HUES48 (cell line): ENCODE results near the gene CD164L2.

Experiments used
- H3K27ac ChIP-seq: one replicate; pipeline ENCODE4 v1.7.0; 2013; ENCODE audit warnings: low read depth, low read length, inconsistent platforms
- H3K27me3 ChIP-seq: 2 replicates; pipeline ENCODE4 v1.6.1; 2013; ENCODE audit warnings: mild to moderate bottlenecking, low read length; ENCODE audit not compliant: control insufficient read depth, insufficient read depth
- H3K36me3 ChIP-seq: 2 replicates; pipeline ENCODE4 v1.6.1; 2013; ENCODE audit warnings: low read length; ENCODE audit not compliant: control insufficient read depth, insufficient read depth
- H3K4me1 ChIP-seq: 2 replicates; pipeline ENCODE4 v1.6.1; 2013; ENCODE audit warnings: mild to moderate bottlenecking, low read length; ENCODE audit not compliant: control insufficient read depth, insufficient read depth
- H3K4me3 ChIP-seq: 2 replicates; pipeline ENCODE4 v1.5.1; 2013; ENCODE audit warnings: mild to moderate bottlenecking, low read depth, low read length
- H3K9ac ChIP-seq: 2 replicates; pipeline ENCODE4 v1.6.1; 2013; ENCODE audit warnings: mild to moderate bottlenecking, low read depth, low read length, moderate library complexity
- H3K9me3 ChIP-seq: 2 replicates; pipeline ENCODE4 v1.6.1; 2013; ENCODE audit warnings: low read length; ENCODE audit not compliant: control insufficient read depth, insufficient read depth

Gene CD164L2

DNA sequence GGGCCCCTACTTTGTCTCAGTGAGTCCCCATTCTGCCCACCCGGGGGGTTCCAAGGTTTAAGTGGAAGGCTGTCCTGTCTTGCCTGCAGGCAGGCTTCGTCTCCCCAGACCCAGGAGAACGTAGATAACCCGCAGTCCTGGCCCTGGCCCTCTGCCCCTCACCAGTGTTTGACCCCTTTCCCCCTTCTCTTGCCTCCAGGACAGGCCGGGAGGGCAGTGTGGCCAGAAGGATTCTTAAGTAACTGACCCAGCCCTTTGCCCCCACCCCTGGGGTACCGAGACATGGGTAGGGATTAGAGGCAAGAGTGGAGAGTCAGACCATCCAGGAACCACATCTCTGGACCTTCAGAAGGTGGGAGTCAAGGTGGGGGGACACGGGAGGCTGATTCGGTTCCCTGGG, 52.3 kb downstream of the CD164L2 start:
- Histone ChIP-seq H3K36me3 (peaks cover 49% of the 10 kb centered on the region), H3K4me3 (no peak overlapping the region), H3K9me3 (no peaks in the 10 kb centered on the region), H3K4me1 (no peaks in the 10 kb centered on the region), H3K9ac (no peak overlapping the region), H3K27me3 (no peaks in the 10 kb centered on the region), H3K27ac (no peak overlapping the region)
